ENCODE data around the gene CCDC71L.
"Not testable (repeated sequence)": the region's sequence is repeated elsewhere in the genome, so short reads cannot be mapped to it uniquely, and the experiment has no call there.

CCDC71L gene

GRCh38 chr7:106660862-106661720 is at the start of gene CCDC71L:
TSS of gene CCDC71L (minus strand) at chr7:106661158. CDS start at chr7:106660896, 262 bp downstream.
- DNase-seq (ENCODE audit: low spot score): peak; percentile 90

- DNase-seq (ENCODE audit: low spot score): not testable (repeated sequence)
These were observed 48.6 kb upstream of the CCDC71L start for GRCh38 chr7:106709604-106710003.

- DNase-seq (ENCODE audit: low spot score): no peak
These were observed 43.3 kb upstream of the CCDC71L start for GRCh38 chr7:106704000-106704840.

GRCh38 chr7:106693677-106694353 is 32.9 kb upstream of the CCDC71L start:
- DNase-seq (ENCODE audit: low spot score): no peak

- no peak for DNase-seq (ENCODE audit: low spot score)
These were observed 31.6 kb upstream of the CCDC71L start for GRCh38 chr7:106692450-106693051.

GRCh38 chr7:106688161-106688560 is 27.2 kb upstream of the CCDC71L start:
- DNase-seq (ENCODE audit: low spot score): not testable (repeated sequence)

- DNase-seq (ENCODE audit: low spot score): no peak
These were observed 23.0 kb upstream of the CCDC71L start for GRCh38 chr7:106683941-106684340.

- DNase-seq (ENCODE audit: low spot score): peak; percentile 61
These were observed 21.0 kb upstream of the CCDC71L start for GRCh38 chr7:106681815-106682495.

GRCh38 chr7:106679153-106679931 is 18.4 kb upstream of the CCDC71L start:
- DNase-seq (ENCODE audit: low spot score): peak; percentile 22

GRCh38 chr7:106678795-106679152 is 17.8 kb upstream of the CCDC71L start:
- DNase-seq (ENCODE audit: low spot score): no peak

GRCh38 chr7:106676506-106676905 is 15.5 kb upstream of the CCDC71L start:
- not testable (repeated sequence) for DNase-seq (ENCODE audit: low spot score)

GRCh38 chr7:106673688-106674087 is 12.7 kb upstream of the CCDC71L start:
- DNase-seq (ENCODE audit: low spot score): not testable (repeated sequence)

GRCh38 chr7:106671930-106672329 is 11.0 kb upstream of the CCDC71L start:
- not testable (repeated sequence) for DNase-seq (ENCODE audit: low spot score)

GRCh38 chr7:106671160-106671559 is 10.2 kb upstream of the CCDC71L start:
- no peak for DNase-seq (ENCODE audit: low spot score)

- no peak for DNase-seq (ENCODE audit: low spot score)
These were observed 8.0 kb upstream of the CCDC71L start for GRCh38 chr7:106668861-106669524.

GRCh38 chr7:106666353-106666752 is 5.4 kb upstream of the CCDC71L start:
- DNase-seq (ENCODE audit: low spot score): no peak

- no peak for DNase-seq (ENCODE audit: low spot score)
These were observed 3.4 kb upstream of the CCDC71L start for GRCh38 chr7:106664343-106664742.

GRCh38 chr7:106659963-106660861 is 746 bp downstream of the CCDC71L start:
- peak; percentile 84 for DNase-seq (ENCODE audit: low spot score)

All from hepatic stellate cell (primary cell).